Panc1 (cell line): ENCODE results near the gene ZNF292.

Experiments used
- POLR2AphosphoS5 ChIP-seq: IDR thresholded peaks from 2 replicates; pipeline ENCODE4 v1.6.1; 2012; ENCODE audit warnings: mild to moderate bottlenecking, low read depth, low read length, moderate library complexity
- REST ChIP-seq, 2 experiments: IDR thresholded peaks; 2 replicates each; pipeline ENCODE4 v1.6.1; 2011 to 2012; ENCODE audit warnings: low read depth in 2 of 2, control low read depth in 1 of 2, low read length in 1 of 2, mild to moderate bottlenecking in 1 of 2, moderate library complexity in 1 of 2; ENCODE audit not compliant: insufficient read depth in 1 of 2
- TCF7L2 ChIP-seq: IDR thresholded peaks from 2 replicates; pipeline ENCODE4 v1.6.1; 2011; ENCODE audit warnings: mild to moderate bottlenecking, low read depth, low read length, inconsistent platforms
- TF ChIP-seq, protein P1 (sequence below): fragments of 450-650 bp; IDR thresholded peaks from 2 replicates; pipeline ENCODE4 v1.5.1; 2017; ENCODE audit warnings: mild to moderate bottlenecking

DNA sequence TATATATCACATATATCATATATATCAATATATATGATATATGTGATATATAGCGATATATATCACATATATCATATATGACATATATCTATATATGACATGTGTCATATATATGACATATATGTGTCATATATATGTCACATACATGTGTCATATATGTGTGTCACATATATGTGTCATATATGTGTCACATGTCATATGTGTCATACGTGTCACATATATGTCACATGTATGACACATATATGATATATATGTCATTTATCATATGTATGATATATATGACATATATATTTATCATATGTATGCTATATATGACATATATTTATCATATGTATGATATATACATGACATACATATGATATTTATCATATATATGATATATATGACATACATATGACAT, 27.6 kb upstream of the ZNF292 start:
- TF ChIP-seq, protein P1, sequence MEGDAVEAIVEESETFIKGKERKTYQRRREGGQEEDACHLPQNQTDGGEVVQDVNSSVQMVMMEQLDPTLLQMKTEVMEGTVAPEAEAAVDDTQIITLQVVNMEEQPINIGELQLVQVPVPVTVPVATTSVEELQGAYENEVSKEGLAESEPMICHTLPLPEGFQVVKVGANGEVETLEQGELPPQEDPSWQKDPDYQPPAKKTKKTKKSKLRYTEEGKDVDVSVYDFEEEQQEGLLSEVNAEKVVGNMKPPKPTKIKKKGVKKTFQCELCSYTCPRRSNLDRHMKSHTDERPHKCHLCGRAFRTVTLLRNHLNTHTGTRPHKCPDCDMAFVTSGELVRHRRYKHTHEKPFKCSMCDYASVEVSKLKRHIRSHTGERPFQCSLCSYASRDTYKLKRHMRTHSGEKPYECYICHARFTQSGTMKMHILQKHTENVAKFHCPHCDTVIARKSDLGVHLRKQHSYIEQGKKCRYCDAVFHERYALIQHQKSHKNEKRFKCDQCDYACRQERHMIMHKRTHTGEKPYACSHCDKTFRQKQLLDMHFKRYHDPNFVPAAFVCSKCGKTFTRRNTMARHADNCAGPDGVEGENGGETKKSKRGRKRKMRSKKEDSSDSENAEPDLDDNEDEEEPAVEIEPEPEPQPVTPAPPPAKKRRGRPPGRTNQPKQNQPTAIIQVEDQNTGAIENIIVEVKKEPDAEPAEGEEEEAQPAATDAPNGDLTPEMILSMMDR, result no peak
- TF ChIP-seq REST (IDR thresholded peaks at IDR 0.05; ENCODE audit: insufficient read depth in 1 of 2, low read depth in 2 of 2, low read length in 1 of 2), result no peak
- TF ChIP-seq POLR2AphosphoS5, result no peak
- TF ChIP-seq TCF7L2, result no peak
